Medulla oblongata (tissue), 1 donor: ENCODE data around the gene CEACAM16.

ENCODE experiments used
- DNase-seq: peaks from one replicate; pipeline ENCODE4 v3.0.0-alpha.2; 2015; ENCODE audit errors: extremely low spot score

CEACAM16 gene

DNA sequence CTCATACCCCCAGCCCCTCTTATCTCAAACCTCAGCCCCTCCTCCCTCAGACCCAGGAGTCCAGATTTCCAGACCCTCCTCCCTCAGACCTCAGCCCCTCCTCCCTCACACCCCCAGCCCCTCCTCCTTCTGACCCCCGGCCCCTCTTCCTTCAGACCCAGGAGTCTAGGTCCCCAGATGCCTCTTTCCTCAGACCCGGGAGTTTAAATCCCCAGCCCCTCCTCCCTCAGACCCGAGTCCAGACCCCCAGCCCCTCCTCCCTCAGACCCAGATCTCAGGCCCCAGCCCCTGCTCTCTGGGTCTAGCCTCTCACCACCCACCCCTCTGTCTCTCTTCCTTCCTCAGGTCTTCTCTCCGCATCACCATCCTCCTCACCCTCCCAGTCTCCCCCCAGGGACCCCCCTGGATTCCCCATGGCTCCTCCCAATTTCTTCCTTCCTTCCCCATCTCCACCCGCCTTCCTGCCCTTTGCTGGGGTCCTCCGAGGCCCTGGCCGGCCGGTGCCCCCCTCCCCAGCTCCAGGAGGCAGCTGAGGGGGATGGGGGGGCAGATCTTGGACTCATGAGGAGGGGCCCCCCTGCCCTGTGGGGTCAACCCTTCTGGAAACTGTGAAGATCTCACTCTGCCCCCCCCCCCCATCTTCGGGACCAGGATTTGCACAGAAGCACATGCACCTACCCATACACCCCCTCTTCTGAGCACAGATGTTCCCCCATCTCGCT, 60.3 kb downstream of the CEACAM16 start:
- DNase-seq: no peak
